Smooth muscle cell of the brain vasculature (primary cell): Measurements from ENCODE around the gene CCDC120.

ENCODE experiments used
- DNase-seq: peaks from one replicate; pipeline ENCODE4 v3.0.0-alpha.2; 2012; ENCODE audit warnings: low read depth, low spot score

Gene CCDC120, protein sequence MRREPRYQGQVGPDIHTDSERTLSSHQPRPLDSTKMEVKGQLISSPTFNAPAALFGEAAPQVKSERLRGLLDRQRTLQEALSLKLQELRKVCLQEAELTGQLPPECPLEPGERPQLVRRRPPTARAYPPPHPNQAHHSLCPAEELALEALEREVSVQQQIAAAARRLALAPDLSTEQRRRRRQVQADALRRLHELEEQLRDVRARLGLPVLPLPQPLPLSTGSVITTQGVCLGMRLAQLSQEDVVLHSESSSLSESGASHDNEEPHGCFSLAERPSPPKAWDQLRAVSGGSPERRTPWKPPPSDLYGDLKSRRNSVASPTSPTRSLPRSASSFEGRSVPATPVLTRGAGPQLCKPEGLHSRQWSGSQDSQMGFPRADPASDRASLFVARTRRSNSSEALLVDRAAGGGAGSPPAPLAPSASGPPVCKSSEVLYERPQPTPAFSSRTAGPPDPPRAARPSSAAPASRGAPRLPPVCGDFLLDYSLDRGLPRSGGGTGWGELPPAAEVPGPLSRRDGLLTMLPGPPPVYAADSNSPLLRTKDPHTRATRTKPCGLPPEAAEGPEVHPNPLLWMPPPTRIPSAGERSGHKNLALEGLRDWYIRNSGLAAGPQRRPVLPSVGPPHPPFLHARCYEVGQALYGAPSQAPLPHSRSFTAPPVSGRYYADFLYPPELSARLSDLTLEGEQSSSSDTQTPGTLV

DNA sequence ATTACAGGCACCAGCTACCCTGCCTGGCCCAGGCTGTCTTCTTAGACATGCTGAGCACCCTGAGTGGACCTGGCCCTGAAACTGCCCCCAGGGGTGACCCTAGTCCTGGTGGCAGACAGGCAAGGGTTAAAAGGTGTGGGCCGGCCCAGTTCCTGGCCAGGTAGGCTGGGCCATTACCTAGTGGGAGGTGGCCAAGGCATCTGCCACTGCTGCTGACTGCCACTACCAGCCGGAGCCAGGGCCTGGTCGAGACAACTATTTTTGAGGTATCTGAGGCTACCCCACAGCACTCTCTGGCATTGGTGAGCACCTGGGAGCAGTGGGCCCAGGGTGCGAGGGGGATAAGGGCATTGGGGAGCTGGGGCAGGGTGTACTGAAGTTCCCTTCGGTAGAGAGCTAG is at the start of gene CCDC120:
CCDC120 (plus strand) TSS at position 206 of the 400 bp plus-strand sequence. CDS start 3,043 bp downstream, outside the sequence.
- no peak for DNase-seq

DNA sequence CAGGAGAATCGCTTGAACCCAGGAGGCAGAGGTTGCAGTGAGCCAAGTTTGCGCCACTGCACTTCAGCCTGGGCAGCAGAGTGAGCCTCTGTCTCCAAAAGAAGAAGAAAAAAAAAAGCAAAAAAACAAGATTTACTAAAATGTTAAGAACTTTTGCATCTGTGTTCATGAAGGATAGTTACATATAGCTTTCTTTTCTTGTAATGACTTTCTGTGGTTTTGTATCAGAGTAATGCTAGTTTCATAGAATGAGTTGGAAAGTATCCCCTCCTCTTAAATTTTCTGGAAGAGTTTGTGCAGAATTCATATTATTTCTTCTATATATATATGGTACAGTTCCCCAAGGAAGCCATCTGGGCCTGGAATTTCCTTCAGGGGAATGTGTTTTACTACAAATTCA is 39.7 kb upstream of the CCDC120 start:
- DNase-seq, result no peak

DNA sequence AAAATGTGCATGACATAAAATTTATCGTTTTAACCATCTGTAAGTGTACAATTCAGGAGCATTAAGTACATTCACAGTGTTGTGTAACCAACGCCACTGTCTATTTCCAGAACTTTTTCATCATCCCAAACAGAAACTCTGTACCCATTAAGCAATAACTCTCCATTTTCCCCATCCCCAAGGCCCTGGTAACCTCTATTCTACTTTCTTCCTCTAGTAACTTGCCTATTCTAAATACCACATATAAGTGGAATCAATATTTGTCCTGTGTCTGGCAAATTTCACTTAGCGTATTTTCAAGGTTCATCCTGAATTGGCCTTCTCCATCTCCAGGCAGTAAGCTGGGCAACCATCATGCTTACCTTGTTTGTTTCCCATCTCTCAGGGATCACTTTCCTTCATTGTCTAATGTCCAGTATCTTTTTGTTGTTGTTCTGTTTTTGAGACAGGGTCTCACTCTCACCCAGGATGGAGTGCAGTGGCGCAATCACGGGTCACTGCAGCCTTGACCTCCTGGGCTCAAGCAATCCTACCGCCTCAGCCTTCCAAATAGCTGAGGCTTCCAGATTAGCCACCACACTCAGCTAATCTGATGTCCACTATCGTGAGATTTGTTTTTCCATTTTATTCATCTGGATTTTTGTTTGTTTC is 39.1 kb upstream of the CCDC120 start:
- DNase-seq, result no peak

DNA sequence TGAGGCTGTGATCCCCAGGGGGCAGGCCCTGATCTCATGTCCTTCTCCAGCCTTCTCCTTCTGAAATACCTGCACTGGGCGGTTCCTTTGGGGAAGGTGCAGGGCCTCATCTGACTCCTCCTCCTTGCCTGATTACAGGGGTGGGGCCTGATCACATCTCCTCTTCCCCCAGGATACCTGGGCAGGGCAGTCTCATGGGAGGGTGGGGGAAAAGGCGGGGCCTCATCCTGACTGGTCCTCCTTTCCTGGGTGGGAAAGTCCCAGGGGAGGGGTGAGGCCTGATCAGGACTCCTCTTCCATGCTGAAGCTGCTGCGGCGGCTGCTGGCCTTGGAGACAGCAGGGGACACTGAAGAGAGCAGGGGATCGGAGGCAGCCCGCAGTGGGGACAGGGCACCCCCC is 28.9 kb upstream of the CCDC120 start:
- DNase-seq, result no peak

DNA sequence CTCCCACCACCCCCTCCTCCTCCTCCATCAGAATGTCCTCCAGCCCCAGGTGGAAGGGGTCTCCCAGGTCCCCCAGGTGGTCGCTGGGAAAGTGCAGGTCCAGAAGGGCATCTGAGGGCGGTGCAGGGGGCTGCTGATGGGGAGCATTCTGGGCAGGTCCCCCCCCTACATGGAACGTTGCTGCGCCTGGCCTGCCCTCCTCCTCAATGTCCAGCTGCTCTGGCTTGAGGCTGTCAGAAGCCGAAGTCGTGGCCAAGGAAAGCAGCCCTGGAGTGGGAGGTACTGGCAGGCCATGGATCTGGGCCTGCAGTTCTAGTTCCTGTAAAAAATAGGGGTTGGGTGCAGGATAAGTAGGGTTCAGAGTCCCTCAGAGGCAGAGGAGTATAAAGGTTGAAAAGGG is 28.5 kb upstream of the CCDC120 start:
- no peak for DNase-seq

DNA sequence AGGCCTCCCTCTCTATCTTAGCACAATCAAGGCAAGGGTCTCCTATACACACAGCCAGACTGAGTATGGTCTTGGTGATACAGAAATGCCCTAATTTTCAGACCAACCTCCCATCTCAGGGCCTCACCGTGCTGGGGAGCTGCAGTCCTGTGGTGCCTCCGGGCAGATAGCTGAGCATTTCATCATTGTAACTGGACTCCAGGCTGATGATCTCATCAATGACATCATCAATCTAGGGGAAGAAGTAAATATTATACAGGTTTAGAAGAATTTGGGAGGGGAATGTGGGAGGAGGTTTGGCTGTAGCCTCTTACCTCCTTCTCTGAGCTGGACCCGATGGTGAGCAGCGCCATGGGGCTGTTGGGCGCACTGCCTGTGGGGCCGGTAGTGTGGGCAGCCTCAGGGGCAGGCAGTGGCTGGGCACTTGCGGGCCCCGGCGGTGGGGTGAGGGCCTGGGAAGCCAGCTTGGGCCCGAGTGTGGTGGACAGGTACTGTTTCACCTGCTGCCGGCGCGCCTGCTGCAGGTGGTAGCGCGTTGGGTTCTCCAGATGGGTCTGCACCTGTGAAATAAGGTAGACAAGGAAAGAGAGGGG is 20.8 kb upstream of the CCDC120 start:
- DNase-seq, result no peak

DNA sequence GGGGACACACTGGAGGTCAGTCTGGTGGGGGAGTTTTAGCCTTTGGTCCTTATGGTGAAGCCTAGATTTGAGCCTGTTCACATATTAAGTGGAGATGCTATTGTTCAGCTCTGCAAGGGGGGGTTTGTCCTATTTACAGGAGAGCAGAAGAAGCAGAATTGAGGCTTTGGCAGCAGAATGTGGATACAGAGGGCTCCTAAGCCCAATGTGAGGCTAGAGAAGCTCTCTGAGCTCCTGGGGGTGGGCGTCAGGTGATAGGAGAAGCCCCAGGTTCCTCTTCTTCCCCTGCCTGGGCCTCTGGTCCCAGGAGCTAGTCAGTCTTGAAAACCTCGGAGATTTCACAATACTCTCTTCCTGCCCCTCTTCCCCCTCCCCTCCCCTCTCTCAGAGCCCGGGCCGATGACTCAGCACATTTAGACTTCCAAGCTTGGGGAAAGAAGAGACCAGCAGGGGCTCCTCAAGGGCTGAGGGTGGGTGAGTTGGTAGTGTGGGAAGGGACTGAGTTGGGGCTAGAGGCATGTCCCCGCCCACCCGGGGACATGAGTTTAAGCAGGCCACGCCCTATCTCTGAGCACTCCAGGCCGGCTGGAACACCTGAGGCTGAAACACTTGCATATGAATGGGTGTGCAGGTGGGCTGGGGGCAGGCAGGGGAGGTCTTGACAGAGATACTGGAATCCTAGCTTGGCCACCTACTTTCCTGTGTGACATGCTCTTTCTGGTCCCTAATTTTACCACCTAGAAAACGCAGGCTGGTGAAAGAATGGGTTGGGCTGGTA is 19.0 kb upstream of the CCDC120 start:
- peak; percentile 77 for DNase-seq

DNA sequence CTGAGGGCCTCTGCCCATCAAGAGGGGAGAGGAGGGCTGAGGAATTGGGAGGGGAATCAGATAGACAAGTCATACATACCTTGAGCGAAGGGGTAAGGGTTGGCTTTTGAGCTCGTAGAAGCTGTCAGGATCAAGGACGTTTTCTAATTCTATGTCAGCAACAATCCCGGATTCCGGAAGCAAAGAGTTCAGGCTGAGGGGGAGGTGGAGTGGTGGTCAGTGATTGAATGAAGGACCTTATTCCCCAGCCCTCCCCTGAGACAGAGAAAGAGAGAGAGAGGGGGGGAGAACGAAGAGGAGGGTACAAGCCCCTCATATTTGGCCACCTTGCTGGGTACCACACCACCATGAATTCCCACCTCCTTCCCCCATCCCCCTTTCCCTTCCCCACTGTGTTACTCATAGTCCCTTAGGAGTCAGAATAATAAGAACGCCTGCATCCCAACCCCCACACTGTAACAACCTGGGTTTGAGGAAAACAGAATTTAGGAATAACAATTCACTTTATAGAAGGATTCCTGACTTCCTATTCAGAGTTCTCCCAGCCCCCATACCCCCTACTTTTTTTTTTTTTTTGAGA is 18.3 kb upstream of the CCDC120 start:
- no peak for DNase-seq

DNA sequence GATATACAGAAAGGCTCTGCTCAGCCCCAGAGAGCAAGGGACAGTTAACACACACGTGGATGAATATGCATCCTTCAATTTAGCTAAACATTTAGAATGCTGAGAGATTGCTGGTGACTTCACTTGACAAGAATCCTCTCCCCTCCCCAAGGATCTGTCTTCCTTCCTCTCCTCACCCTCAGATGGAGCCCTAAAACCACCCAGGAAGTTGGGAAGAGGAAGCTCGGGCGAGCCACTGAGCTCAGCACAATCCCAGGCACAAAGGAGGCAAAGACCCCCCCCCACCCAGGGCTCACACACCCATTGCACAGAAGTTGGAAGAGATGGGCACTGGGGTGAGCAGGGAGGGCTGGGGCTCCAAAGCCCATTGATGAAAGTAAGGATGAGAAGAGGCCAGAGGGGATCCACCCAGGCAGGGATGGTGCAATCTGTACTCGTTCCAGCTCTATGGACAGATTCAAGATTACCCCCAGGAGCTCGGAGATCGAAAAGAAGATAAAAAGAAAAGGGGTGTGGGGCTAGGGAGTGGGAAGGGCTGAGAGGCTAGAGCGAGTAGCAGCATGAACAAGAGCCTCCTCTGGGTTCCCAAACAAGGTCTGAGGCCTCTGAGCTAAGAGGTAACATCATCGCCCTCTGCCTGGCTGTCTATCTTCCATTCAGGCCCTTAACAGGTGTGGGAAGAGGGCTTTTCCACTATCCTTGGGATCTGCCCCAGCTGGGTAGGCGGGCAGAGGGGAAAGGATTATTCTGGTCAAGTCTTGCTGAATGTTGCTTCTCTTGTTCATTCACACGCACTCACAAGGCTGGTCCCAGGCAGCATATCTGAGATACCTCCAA is 16.8 kb upstream of the CCDC120 start:
- DNase-seq, result no peak

DNA sequence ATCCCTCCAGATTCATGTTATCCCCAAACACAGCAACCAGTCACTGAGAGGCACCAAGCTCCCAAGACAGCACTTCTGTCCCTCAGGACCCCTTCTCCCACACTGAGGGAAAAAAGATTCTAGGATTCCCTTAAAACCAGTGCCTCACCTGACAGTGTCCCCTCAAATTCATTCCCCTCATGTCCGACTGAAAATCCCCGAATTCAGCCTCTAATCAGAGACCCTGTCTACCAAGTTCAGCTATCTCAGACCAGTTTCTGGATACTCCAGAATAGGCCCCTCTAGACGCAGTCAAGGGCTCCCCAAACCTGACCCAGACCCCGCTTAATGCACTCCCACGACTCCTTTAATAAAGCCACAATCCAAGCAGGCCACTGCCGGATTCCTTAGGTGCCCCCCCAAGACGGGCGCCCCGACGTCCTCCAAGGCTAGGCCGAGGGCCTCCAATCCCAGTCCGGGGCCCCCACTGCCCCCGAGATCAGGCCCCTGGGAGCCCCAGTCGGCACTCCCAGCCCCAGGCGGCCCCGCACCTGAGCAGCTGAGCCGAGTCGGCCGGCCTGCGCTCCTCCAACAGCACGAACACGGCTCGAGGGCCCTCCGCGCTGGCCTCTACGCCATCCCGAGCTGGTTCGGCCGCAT is 16.1 kb upstream of the CCDC120 start:
- DNase-seq, result no peak

DNA sequence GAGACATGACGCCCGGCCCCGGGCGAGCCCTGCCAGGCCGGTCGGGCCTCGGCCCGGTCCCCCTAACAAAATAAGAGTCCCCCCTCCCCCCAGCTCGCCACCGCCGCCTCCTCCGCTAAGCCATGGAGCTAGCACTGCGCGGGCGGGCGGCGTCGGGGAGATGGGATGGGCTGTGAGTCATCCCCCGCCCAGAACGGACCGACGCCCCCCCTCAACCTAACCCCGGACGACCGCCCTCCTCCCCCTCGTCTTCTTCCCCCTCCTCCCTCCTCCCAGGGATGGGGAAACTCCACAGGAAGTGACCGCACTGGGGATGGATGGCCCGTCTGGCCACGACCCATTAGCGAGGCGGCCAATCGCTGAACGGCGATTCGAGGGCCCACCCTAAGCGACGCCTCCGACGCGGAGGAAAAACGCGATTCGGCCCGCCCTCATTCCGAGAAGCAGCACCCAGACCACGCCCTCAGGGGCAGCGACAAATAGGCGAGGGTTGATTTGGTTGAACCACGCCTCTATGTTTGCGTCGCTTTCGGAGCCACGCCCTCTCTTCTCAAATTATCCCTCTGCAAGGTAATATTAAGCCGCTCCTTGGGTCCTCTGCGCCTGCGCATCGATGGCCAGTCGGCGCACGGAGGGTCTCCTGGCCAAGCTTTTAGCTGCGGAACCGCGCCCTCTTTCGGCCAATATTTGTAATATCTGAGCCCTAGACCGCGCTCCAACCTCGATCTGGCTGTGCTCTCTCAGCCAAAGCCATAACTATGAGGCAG is 15.4 kb upstream of the CCDC120 start, which contains the start of gene TFE3:
TFE3 (minus strand) TSS at position 138 of the 767 bp plus-strand sequence; CDS start at position 7, 131 bp downstream.
- peak; percentile 95 for DNase-seq

DNA sequence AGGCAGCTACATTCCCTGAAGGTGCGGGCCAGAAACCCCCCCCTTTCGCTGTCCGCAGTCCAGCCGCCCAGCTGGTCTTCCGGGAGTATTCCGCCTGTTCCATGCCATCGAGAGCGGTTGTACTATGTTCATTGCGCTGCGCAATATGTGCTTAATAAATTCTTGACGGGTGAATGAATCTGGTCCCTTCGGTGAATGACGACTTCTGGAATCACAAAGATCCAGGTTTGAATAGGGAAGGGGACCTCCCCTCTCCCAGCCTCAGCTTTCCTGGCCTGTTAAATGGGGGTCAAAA is 14.9 kb upstream of the CCDC120 start:
- no peak for DNase-seq

DNA sequence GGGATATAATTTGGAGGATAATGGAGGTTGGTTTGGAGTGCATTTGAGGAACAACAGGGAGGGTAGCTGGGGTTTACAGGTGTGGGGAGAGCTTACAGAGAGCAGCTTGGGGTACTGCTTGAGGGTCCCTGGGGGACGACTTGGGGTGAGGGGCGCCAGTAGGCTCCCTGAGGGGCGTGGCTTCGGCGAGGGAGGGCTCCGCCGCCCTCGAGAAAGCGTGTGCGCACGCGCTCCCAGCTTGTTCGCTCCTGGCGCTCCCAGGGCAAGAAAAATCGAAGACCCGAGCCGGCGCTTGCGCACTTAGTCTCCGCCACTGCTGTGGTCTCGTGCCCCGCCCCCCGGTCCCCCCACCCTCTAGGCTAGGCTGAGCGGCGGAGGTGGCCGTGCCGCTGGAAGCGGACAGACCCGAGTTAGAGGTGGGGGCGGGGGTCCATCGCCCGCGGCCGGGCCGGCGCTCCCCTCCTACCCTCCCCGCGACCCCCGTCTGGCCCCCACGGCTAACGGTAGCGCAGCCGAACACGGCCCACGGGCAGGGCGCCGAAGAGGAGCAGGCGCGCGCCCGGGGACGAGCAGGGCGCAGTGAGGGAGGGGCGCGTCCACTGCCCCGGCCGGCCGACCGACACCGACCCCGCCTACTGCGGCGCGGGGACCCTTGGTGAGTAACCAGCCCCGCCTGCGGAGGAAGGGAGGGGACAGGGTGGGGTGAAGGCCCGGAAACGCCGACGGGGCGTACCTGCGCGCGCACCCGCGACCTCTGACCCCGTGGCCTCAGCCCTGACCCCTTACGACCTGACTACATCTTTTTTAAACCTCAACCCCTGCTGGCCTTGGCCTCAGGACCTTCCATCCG is 5.4 kb upstream of the CCDC120 start:
- DNase-seq, result no peak

DNA sequence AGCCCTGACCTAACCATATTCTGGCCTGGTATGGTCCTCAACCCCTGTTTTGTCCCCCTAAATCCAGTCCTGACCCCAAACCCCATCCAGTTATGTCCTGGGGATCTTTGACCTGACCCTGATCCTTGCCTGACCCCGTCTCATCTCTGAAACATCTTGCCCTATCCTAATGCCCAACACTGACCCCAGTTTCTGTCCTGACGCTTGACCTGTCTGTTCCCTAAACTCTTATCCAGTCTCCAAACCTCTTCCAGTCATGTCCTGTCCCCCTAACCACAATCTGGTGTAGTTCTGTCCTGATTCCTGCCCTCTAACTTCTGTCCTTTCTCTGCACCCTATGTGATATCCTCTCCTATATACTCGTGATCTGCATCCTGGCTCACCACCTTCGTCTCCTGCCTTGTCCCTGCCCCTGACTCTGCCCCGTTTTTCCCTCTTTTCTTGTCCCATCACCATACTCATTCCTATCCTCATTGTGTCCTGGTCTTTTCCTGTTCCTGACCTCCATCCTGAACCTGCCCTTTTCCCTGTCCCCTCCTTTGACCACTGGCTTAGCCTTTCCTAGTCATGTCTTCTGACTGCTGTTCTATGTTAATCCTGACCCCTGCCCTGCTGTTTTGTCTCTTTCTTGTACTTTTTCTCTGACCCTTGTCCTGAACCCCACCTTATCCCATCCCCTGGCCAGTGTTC is 4.6 kb upstream of the CCDC120 start:
- no peak for DNase-seq

DNA sequence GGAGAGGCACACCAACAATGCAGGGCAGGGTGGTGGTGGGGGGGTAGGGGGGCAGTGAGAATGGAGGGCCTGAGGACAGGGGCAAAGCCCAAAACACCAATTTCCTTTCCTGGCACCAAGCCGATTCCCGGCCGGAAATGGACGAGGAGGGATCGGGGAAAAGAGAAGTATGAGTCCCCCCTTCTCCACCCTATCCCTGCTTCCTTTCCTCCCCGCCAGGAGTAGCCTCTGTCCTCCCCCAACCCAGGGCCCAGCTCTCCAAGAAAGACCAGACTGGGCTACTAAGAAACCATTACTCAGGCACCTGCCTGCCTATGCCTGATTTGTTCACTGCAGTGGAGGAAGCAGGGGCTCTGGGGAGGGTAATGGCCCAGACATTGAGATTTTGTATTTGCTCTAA is 402 bp downstream of the CCDC120 start:
- no peak for DNase-seq

DNA sequence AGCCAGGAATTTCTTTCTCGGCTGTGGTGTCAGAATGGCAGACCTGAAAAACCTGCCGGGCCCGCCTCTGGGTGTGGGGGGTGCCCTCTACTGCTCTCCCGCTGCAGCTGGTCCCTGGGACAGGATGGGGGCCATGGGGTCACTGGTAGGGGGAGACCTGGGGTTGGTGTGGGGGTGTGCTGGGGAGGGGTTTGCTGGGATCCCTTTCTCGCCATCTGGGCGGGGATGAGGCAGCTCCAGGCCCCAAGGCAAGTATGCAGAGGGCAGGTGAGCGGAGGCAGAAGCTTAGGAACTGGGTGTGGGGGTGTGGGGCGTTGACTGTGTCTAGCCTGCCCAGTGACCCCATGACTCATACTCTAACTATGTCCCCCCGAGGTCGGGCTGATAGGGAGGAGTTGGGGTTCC is 884 bp downstream of the CCDC120 start:
- no peak for DNase-seq

DNA sequence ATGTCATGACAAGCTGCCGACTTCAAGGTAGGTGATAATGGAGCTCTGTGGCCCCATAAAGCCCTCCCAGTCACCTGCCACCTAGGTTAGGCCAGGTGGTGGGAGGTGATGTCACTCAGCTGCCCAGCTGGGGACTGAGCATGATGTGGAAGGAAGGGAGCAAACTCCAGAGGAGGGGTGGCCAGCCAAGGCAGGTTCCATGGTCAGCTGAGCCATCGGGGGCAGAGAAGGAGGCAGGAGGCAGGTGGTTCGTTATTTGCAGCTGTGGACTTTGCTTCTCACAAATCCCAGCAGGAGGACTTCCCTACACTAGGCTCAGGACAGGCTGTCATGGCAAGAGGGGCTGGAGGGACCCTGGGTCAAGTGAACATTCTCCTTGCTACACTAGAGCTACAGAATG is 2.1 kb downstream of the CCDC120 start:
- no peak for DNase-seq
